Measurements from ENCODE around the gene CLEC16A. TPM values are rescaled to one million over a fixed set of nuclear protein-coding genes. Genes with fewer than 3 reads are reported as not detected.

The CLEC16A gene
- total and polyA plus RNA-seq, 4 donors = 14.3 to 44.4 (median 26.4) TPM

GRCh38 chr16:11151156-11151884 lies 207.0 kb downstream of the CLEC16A start:
- Histone ChIP-seq H3K9me3 (ENCODE audit: control insufficient read depth in 4 of 4, insufficient read depth in 3 of 4, low read length in 3 of 4) (no peaks in the 10 kb centered on the region), H3K27me3 (ENCODE audit: control insufficient read depth in 3 of 3, insufficient read depth in 3 of 3, low read length in 2 of 3) (no peaks in the 10 kb centered on the region), H3K9ac (ENCODE audit: insufficient read depth in 1 of 2, low read length in 2 of 2) (no peak overlapping the region), H3K27ac (ENCODE audit: low read depth in 1 of 2, low read length in 1 of 2) (no peak overlapping the region), H3K36me3 (ENCODE audit: control insufficient read depth in 4 of 4, insufficient read depth in 4 of 4, low read length in 4 of 4) (peaks cover 0 to 2% (median 0%) of the 10 kb centered on the region in 4 donors), H3K4me1 (ENCODE audit: control insufficient read depth in 5 of 5, insufficient read depth in 5 of 5, low read length in 5 of 5) (peaks cover 0 to 11% (median 0%) of the 10 kb centered on the region in 5 donors), H3K4me3 (no peak overlapping the region)
- 89 to 92% methylated on average over 9 of the region's 9 CpGs for WGBS, 2 donors
- DNase-seq (peak in 1 of 3 donors; percentile 54), ATAC-seq (ENCODE audit: insufficient read depth, low FRiP score) (no peak)
- no peak for TF ChIP-seq CTCF (IDR thresholded peaks at IDR 0.05; ENCODE audit: control extremely low read depth, extremely low read depth)

- no peaks in the 10 kb centered on the region for H3K27me3 ChIP-seq (ENCODE audit: control insufficient read depth in 3 of 3, insufficient read depth in 3 of 3, low read length in 2 of 3)
- no peak overlapping the region for H3K27ac ChIP-seq (ENCODE audit: low read depth in 1 of 2, low read length in 1 of 2)
- no peak for ATAC-seq (ENCODE audit: insufficient read depth, low FRiP score)
- no peak overlapping the region for H3K9ac ChIP-seq (ENCODE audit: insufficient read depth in 1 of 2, low read length in 2 of 2)
- DNase-seq = no peak
- peaks cover 0 to 11% (median 0%) of the 10 kb centered on the region in 5 donors for H3K4me1 ChIP-seq (ENCODE audit: control insufficient read depth in 5 of 5, insufficient read depth in 5 of 5, low read length in 5 of 5)
- no peak overlapping the region for H3K4me3 ChIP-seq
- H3K36me3 ChIP-seq (ENCODE audit: control insufficient read depth in 4 of 4, insufficient read depth in 4 of 4, low read length in 4 of 4) = peaks cover 0 to 2% (median 0%) of the 10 kb centered on the region in 4 donors
- no peaks in the 10 kb centered on the region for H3K9me3 ChIP-seq (ENCODE audit: control insufficient read depth in 4 of 4, insufficient read depth in 3 of 4, low read length in 3 of 4)
- TF ChIP-seq CTCF (IDR thresholded peaks at IDR 0.05; ENCODE audit: control extremely low read depth, extremely low read depth) = no peak
- WGBS, 2 donors = 95 to 96% methylated on average over 12 of the region's 12 CpGs
Measured at GRCh38 chr16:11151885-11152629, 207.7 kb downstream of the CLEC16A start.

GRCh38 chr16:11152677-11153331 lies 208.4 kb downstream of the CLEC16A start:
- H3K9me3 ChIP-seq (ENCODE audit: control insufficient read depth in 4 of 4, insufficient read depth in 3 of 4, low read length in 3 of 4) = no peaks in the 10 kb centered on the region
- H3K4me3 ChIP-seq = no peak overlapping the region
- DNase-seq (no peak), ATAC-seq (ENCODE audit: insufficient read depth, low FRiP score) (no peak)
- TF ChIP-seq CTCF (IDR thresholded peaks at IDR 0.05; ENCODE audit: control extremely low read depth, extremely low read depth) = no peak
- 47 to 59% methylated on average over 17 of the region's 17 CpGs for whole genome bisulfite sequencing, 2 donors
- peaks cover 0 to 2% (median 0%) of the 10 kb centered on the region in 4 donors for H3K36me3 ChIP-seq (ENCODE audit: control insufficient read depth in 4 of 4, insufficient read depth in 4 of 4, low read length in 4 of 4)
- H3K9ac ChIP-seq (ENCODE audit: insufficient read depth in 1 of 2, low read length in 2 of 2) = no peak overlapping the region
- peaks cover 0 to 17% (median 0%) of the 10 kb centered on the region in 5 donors for H3K4me1 ChIP-seq (ENCODE audit: control insufficient read depth in 5 of 5, insufficient read depth in 5 of 5, low read length in 5 of 5)
- no peaks in the 10 kb centered on the region for H3K27me3 ChIP-seq (ENCODE audit: control insufficient read depth in 3 of 3, insufficient read depth in 3 of 3, low read length in 2 of 3)
- H3K27ac ChIP-seq (ENCODE audit: low read depth in 1 of 2, low read length in 1 of 2) = no peak overlapping the region

All from lung (tissue), 12 donors.